SU-DHL-6 (cell line): Measurements from ENCODE around the gene CRMP1.

Source experiments
- EZH2phosphoT487 ChIP-seq: fragments of 200-600 bp; sonication (generic), shearing (Covaris generic); conservative IDR thresholded peaks from 2 replicates; pipeline ENCODE4 v1.6.1; 2018; ENCODE audit warnings: mild to moderate bottlenecking, antibody characterized with exemption, low read length, moderate library complexity, mixed read lengths
- TF ChIP-seq, protein P1 (sequence below): fragments of 200-600 bp; sonication (generic); IDR thresholded peaks from one replicate; pipeline ENCODE4 v1.5.1; 2017; ENCODE audit warnings: antibody characterized with exemption, mild to moderate bottlenecking, low read length, moderate library complexity; ENCODE audit not compliant: insufficient read depth, poor library complexity, severe bottlenecking

DNA sequence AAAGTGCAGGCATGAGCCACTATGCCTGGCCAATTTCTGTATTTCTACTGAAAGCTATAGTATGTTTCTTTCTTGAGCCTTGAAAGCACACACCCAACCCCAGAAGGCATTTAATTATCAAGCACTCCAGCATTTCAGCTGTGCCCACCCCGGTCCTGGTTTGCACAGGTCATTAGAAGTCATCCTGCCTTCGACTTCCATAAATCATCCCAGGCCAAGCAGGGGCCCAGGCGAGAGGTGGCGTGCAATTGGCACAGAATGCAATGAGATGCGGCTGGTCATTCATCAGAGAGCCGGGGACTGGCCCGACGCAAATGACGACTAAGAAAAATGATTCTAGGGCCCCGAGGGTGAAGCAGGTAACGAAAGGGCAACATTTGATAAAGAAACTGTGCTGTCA lies 24.8 kb upstream of the CRMP1 start:
- TF ChIP-seq, protein P1, sequence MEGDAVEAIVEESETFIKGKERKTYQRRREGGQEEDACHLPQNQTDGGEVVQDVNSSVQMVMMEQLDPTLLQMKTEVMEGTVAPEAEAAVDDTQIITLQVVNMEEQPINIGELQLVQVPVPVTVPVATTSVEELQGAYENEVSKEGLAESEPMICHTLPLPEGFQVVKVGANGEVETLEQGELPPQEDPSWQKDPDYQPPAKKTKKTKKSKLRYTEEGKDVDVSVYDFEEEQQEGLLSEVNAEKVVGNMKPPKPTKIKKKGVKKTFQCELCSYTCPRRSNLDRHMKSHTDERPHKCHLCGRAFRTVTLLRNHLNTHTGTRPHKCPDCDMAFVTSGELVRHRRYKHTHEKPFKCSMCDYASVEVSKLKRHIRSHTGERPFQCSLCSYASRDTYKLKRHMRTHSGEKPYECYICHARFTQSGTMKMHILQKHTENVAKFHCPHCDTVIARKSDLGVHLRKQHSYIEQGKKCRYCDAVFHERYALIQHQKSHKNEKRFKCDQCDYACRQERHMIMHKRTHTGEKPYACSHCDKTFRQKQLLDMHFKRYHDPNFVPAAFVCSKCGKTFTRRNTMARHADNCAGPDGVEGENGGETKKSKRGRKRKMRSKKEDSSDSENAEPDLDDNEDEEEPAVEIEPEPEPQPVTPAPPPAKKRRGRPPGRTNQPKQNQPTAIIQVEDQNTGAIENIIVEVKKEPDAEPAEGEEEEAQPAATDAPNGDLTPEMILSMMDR = no peak
- no peak for TF ChIP-seq EZH2phosphoT487
